Hypothalamus (tissue), 51 donors: ENCODE measurements around the gene CTDSPL.

Experiments
- DNase-seq, 51 donors: peaks; one replicate each; lab custom pipeline; 2025; lab: John Stamatoyannopoulos, UW

The CTDSPL gene

GRCh38 chr3:37938011-37938410 lies 76.3 kb downstream of the CTDSPL start:
- no peak for DNase-seq

DNA sequence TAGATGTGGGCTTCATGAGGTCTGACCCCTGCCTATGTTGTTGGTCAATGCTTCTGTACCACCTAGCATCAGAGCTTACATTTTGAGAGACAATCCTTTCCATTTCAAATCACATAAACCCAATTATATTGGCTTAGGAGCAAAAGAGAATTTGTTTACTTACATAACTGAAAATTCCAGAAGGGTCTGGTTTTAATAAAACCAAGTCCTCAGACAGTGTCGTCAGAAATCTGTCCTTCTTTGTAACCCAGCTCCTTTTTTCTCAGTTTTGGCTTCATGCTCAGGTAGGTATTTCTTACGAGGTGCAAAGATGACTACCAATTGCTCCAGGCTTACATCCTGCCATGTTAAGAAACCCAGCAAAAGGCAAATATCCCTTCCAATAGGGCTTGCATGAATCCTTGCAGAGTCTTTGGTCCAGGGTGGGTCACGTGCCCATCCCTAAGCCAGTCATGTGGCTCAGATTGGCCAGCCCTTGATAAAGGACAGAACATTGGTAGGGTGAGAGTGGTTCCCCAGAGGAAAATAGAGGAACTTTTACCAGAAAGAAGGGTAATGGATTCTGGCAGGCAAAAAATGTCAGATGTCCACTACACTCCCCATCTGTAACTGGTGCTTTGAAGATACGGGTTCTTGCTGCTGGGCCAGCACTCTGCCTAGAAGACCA lies 78.7 kb downstream of the CTDSPL start:
- no peak for DNase-seq

DNA sequence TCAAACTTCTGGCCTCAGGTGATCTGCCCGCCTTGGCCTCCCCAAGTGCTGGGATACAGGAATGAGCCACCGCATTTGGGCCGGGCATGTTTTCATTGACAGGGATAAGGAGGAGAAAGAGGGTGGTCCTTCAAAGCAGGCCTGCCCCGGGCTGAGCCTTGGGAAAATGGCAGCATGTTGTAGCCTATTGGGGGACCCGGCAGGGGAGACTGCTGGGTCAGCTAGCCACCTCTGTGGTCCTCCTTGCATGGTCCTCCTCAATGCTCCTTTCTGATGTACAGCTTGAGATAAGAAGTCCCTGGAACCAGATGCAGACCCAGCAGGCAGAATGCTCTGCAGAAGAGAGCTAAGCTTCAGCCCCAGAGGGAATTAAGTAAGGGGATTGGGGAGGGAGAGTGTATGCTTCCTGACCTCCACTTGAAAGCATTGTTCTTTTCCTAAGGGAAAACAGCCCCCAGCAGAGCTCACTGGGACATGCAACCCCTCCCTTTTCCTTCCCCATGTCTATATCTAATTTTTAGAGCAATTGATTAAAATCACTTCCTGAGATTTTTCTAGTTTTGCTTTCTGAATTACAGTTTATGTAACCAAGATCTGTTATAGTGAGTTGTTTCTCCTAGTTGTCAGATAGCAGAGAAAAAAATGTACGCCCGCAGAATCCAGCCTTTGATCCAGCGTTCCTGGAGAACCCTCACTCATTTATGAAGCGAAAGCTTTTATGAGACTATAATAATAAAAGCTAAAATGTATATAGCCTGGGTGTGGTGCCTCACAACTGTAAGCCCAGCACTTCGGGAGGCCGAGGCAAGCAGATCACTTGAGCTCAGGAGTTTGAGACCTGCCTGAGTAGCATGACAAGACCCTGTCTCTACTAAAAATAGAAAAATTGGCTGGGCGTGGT lies 80.2 kb downstream of the CTDSPL start:
- DNase-seq, result no peak

DNA sequence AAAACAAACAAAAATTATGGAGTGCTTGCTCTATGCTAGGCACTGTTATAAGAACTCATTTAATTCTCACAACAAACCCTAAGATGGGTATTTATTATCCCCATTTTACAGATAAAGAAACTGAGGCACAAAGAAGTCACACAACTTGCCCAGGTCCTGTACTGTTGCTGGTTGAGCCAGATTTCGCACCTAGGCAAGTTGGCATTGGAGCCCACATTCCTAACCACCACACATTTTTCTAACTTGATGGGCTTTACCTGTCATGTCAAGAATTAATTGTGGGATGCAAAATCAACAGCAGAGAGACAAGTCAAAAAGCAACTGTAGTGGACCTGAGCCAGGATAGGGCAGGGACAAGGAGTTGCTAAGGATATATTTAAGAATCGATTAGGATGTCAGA lies 81.0 kb downstream of the CTDSPL start:
- DNase-seq, result no peak

GRCh38 chr3:37943126-37943525 lies 81.4 kb downstream of the CTDSPL start:
- DNase-seq, result no peak

GRCh38 chr3:37943631-37944314 lies 82.1 kb downstream of the CTDSPL start:
- DNase-seq, result no peak

GRCh38 chr3:37944391-37944842 lies 82.7 kb downstream of the CTDSPL start:
- no peak for DNase-seq

DNA sequence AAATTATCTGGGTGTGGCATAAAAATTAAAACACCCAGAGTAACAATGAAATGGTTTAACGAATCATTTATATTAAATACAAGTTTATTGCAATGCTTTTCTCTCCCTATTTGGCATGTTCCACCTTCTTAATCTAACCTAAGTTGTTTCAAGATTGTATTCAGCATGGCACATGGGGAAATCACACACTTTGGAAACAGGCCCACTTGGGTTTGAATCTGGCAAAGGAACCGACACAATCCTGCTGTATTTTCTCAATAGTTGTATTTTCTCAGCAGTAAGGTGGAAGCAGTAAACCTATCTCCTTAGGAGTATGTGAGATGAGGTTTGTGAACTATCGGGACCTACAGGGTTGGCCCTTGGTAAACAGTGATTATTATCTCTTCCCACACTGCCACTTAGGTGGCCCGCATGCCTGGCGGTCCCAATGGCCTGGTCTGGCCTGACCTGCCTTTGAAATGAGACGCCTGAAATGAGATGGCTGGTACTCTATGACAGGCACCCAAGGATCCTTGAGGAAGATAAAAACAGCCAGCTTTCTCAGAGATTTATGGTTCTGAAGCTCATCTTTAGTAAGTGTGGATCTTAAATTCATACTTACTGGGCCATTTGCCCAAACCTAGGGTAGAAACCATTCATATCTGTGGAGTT lies 83.6 kb downstream of the CTDSPL start:
- DNase-seq, result no peak

- no peak for DNase-seq
Measured at GRCh38 chr3:37945807-37946530, 84.3 kb downstream of the CTDSPL start.

DNA sequence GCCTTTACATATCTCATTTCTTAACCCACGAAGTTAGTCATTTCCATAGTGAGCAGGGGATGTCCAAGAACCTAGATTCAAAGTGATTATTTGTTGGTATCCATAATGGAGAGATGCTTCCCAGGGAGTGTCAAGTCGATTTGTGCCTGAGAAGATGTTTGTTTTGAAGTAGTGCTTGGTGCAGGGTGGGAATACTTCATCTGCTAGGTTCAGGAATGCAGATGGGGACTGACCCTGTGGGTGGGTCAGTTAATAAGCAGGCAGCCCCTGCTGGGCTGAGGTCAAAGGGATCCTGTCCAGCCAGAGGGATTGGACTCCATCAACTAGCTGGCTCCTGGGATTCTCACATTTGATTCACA lies 84.8 kb downstream of the CTDSPL start:
- no peak for DNase-seq

DNA sequence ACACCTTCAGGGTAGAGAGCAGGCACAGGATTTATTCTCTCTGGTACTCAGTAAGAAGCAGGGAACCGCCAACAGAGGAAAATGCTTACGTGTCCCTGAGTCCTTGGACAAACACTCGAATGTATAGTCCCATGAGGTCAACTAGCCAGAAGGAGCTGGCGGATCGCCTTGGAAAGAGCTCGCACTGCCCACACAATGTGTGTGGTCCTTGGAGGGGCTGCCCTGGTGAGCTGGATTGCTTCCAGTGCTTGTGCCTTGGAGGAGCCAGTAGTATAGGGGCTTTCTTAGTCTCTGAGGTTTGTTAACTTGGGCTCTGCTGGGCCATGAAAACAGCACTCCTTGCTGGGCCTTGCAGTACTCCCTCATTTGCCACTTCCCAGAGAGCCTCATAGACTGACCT lies 88.2 kb downstream of the CTDSPL start:
- DNase-seq, result peak in 7 of 51 donors; percentile 11 to 38 (median 21)

GRCh38 chr3:37952564-37952963 lies 90.9 kb downstream of the CTDSPL start:
- DNase-seq, result no peak

GRCh38 chr3:37953226-37953625 lies 91.5 kb downstream of the CTDSPL start:
- DNase-seq, result no peak

GRCh38 chr3:37953707-37954394 lies 92.2 kb downstream of the CTDSPL start:
- no peak for DNase-seq

DNA sequence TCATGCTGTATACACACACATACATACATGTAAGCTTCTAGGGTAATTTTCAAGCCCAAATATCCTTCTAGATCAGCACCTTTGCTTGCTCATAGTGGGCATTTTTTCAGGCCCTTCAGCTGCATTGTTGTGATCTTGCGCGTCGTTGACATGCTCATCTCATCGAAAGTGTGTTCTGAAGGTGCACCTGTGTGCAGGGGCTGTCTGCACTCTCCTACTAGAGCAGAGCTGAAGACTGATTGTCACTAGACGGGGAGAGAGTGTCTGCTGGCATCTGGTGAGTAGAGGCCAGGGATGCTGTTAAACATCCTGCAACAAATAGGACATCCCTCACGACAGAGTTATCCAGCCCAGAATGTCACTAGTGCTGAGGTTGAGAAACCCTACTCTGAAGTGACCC lies 93.2 kb downstream of the CTDSPL start:
- no peak for DNase-seq

DNA sequence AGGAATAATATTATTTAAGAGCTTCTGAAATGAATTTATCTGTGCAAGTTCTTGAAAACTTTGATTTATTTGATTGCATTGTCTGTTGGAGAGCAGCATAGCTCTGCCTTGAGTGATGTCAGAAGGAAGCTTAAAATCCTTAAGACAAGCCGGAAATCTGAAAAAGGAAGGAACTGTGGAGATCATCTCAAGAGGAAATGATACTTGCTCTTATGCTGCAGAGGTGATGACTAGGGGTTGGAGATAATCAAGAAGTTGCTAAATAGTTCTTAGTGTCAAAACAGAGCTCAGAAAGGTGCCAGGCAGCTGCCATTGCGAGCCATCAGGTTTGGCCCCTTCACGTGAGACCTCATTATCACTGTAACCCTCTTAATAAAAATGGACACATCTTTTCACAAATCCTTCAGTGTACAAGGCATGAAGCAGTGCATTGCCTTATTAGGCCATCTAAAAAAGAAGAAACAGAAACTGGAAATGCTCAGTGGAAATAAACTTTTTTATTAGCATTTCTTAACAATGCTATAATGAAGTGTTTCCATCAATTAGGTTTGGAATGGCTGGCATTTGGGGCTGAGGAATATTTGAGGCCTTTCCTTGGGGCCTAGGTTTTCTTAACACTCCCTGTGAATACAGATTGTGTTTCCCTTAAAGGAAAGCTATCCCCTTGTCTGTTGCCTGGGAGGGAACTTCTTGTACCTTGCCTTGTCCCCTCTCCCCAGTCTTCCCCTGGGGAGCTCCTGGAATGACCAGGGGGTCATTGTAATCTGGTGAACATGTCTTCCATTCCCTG lies 94.4 kb downstream of the CTDSPL start:
- DNase-seq, result no peak

DNA sequence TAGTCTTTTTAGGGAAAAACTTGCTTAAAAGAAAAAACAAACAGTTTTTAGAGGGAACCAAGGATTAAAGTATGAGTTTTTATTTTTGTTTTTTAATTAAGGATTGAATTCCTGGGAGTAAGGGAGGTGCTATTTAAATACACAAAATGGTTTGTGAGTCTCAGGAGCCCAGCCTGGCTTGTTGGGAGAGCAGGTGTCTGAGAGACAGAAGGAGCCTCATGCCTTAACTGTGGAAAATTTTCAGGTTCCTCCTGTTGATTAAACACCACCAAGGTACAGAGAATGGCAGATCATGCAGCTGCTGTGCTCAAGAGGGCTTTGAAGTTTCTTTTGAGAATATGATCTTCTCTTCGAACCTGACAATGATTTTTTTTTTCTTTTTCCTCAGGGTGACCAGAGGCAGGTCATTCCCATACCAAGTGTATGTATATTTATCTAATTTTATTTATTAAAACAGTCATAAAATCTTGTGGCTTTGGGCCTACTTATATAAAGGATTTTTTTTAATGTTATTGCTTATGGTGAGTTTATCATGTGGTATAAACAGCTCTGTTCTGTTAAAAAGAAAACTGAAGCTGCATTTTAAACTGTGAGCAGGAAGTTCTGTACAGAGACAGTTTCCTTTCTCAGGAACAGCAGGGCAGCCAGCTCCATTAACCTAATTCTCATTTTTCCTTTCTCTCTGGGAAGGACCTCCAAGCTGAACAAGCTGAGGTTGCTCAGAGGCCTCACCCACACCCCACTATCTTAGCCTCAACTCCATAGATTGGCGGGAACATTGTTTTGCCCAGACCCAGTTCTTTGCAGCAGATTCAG lies 95.3 kb downstream of the CTDSPL start:
- DNase-seq, result no peak

- no peak for DNase-seq
Measured at GRCh38 chr3:37957539-37957936, 95.9 kb downstream of the CTDSPL start.
